HUDEP-2 (cell line): ENCODE results near the gene RAB19.
"Not testable (repeated sequence)": the region's sequence is repeated elsewhere in the genome, so short reads cannot be mapped to it uniquely, and the experiment has no call there.

Source experiments
- DNase-seq, 76 experiments: peaks; one replicate each; lab custom pipeline; 2025; ENCODE audit not compliant: unreplicated experiment in 76 of 76; lab: John Stamatoyannopoulos, UW

RAB19 gene

DNA sequence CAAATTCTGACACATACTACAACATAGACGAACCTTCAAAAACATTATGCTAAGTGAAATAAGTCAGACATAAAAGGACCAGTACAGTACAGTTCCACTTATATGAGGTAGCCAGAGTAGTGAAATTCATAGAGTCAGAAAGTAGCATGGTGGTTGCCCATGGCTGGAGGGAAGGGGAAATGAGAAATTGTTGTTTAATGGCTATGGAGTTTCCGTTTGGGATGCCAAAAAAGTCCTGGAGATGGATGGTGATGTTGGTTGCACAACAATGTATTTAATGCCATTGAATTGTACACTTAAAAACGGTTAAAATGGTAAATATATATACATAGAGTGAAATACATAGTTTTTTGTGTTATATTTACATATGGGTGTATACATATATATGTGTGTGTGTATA is 3.5 kb upstream of the RAB19 start:
- no peak for DNase-seq

DNA sequence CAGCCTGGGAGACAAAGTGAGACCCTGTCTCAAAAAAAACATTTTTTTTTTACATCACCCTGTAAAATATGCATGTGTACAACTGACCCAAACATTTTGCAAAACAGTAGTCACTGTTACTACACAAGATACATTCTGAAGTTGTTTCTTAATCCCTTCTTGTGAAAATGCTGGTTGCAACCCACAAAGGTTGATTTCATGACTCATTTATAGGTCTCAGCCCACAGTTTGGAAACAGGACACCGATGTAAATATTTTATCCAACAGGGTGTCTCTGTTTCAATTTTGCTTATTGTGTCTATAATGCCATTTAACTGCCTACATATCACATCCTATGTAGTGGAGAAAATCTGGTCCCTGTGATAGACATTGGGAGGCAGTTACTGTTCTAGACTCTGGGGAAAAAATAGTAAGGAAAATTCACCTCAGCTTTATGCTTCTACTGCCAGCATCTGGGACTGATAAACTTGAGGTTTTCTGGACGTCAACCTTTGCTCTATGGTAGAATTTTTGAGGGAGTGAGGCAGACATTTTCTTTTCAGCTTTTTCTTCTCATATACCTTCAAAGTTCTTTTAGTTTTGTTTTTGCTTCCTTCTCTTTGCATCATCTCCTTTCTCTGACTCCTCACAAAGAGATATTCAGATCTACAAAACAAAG is 1.6 kb upstream of the RAB19 start:
- DNase-seq, result no peak

DNA sequence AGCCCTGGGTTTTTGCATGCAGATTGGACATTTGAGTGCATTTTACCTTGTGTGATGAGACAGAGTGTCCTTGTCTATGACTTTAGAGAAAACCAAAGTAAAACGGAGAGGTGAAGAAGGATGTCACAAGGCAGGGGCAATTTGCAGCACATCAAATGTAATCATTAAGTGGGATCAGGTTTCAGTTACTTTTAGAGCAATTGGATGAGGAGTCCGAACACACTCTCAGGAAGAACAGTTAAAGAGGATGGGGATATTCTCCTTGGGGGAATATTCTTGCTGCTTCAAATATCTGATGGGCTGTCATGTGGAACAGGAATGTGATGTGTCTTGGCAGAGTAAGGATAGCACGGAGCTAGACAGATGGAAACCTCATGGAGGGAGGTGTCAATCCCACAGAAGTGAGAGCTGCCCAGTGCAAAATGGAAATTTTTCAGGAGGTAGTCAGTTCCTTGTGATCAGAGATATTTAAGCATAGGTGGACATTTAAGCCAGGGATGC is 757 bp downstream of the RAB19 start:
- no peak for DNase-seq

- no peak for DNase-seq
Measured at GRCh38 chr7:140415361-140415760, 11.5 kb downstream of the RAB19 start.

DNA sequence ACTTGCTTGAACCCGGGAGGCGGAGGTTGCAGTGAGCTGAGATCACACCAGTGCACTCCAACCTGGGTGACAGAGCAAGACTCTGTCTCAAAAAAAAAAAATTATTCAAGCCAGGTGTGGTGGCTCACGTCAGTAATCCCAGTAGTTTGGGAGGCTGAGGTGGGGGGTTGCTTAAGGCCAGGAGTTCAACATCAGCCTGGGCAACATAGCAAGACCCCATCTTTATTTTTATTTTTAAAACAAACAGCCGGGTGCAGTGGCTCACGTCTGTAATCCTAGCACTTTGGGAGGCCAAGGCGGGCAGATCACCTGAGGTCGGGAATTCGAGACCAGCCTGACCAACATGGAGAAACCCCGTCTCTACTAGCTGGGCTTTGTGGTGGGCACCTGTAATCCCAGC is 12.0 kb downstream of the RAB19 start:
- not testable (repeated sequence) for DNase-seq

DNA sequence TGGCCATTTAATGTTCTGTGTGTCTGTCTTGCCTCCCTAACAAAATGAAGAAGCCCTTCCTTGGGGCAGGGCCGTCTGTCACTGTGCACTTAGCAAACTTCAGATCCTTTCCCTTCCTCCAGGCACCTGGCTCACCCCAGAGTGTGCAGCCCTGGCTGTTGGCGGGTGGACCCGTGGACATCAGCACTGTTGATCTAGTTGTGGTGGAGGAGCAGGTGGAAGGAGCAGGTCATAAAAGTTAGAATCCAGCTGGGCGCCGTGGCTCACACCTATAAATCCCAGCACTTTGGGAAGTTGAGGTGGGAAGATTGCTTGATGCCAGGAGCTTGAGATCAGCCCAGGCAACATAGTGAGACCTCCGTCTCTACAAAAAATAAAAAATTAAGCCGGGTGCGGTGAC is 12.7 kb downstream of the RAB19 start:
- no peak for DNase-seq

DNA sequence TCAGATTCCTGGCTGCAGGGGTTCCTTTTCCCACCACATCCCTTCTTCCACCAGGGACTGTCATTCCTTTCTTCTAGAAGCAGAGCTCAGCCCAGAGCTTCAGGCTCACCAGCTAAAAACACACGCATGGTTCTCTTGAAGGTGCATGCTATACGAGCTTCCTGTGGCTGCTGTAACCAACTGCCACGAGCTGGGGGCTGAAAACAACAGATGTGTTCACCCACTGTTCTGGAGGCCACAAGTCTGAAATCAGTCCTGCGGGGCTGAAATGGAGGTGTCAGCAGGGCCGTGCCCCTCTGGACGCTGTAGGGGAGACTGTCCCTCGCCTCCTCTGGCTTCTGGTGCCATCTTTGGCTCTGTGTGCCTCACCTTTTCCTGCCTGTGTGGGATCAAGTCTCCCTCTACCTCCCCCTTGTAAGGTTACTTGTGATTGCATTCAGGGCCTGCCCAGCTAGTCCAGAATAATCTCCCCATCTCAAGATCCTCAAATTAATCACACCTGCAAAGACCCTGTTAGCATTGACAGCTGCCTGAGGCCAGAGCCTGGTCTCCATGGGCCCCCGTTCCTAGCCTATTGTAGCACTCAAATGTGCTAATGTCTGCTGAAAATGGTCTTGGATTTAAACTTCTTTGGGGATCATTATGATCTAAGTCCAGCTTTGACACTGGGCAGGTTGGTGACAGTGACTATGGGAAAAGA is 13.7 kb downstream of the RAB19 start:
- no peak for DNase-seq

DNA sequence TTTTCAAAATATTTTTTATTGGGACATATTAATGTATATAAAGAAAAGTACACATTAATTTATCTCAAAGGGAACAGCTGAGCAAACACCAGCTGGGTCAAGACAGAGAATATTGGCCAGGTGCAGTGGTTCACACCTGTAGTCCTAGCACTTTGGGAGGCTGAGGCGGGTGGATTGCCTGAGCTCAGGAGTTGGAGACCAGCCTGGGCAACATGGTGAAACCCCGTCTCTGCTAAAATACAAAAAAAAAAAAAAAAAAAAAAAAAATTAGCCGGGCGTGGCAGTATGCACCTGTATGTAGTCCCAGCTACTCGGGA is 14.3 kb downstream of the RAB19 start:
- not testable (repeated sequence) for DNase-seq

DNA sequence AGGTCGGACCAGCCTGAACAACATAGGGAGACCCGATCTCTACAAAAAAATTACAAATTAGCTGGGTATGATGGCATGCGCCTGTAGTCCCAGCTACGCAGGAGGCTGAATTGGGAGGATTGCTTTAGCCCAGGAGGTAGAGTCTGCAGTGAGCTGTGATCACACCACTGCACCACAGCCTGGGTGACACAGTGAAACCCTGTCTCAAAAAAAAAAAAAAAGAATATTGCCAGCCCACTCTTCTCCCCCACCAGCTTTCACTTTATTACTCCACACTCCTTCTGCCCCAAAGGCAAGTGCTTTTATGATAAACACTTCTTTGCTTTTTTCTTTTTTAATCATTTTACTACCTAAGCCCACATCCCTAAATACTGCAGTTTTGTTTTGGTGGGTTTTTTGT is 14.8 kb downstream of the RAB19 start:
- no peak for DNase-seq

GRCh38 chr7:140421521-140421920 is 17.7 kb downstream of the RAB19 start:
- DNase-seq, result no peak

- DNase-seq, result no peak
Measured at GRCh38 chr7:140423501-140423900, 19.6 kb downstream of the RAB19 start.

- no peak for DNase-seq
Measured at GRCh38 chr7:140425718-140426117, 21.9 kb downstream of the RAB19 start.

DNA sequence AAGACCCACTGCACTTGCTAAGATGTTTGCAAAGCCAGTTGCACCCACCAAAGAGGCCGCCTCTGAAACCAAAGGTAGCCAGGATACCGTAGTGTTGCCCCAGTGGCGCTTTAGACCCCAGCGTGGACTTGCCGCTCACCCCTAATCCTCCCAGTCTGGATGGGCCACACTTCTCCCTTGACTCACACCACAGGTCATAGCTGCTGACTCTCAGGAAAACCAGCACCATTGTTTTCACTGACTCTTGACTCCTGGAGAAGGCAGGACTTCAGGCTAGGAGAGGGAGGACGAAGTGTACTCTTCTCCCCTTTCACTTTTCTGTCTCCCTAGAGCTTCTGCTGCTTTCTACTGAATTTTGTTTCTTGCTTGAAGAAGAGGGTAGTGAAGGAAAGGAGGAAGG is 22.3 kb downstream of the RAB19 start:
- DNase-seq, result no peak

GRCh38 chr7:140433396-140433795 is 29.5 kb downstream of the RAB19 start:
- DNase-seq, result no peak

DNA sequence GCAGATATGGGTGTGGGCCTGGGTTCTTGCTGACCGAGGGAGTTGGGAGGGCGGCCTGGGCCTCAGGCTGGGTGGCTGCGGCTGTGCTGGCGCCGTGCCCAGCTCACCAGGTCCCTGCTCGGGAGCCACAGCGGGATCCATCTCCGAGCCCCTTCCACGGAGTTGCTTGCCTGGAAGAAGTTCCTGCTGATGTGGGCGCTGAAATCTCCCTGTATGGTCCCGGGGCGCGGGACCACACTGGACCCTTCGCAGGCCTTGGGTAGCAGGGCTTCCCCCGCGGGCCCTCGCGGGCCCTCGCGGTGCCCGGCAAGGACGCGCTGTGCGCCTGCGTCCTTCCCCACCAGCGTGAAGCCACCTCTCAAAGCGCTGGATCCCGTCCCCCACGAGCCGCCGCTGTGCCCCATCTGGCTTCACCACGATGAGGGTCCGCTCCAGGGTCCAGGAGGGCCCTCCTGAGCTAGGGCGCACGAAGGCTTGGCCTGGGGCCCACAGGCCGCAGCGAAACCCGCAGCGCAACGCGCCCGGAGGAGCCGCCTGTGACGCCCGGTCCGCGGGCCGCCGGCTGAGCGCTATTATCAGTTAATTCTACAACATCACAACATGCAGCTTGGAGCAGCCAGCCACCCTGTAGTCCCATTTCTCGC is 31.5 kb downstream of the RAB19 start:
- peak in 1 of 76 experiments; percentile 9 for DNase-seq

GRCh38 chr7:140439359-140439758 is 35.5 kb downstream of the RAB19 start:
- no peak for DNase-seq

GRCh38 chr7:140440593-140440992 is 36.7 kb downstream of the RAB19 start:
- DNase-seq, result no peak

- no peak for DNase-seq
Measured at GRCh38 chr7:140441519-140441918, 37.7 kb downstream of the RAB19 start.

GRCh38 chr7:140446467-140446866 is 42.6 kb downstream of the RAB19 start:
- DNase-seq, result no peak

DNA sequence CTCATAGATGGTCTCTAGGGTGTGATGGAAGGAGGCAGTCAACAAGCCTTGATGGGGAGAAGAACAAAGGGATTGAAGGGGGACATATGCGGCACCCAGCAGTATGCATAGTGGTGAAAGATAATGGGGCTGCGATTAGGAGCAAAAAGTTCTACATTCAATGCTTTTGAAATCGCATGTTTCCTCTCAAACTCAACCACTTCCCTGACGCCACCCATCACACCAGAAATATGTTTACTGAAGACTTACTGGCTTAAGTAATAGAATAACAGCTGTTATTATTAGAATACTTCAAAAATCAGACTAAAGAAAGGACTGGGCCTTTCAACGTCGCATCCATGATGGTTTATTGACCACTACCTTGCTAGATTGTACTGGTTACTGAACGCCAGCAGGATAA is 44.0 kb downstream of the RAB19 start:
- DNase-seq, result no peak

DNA sequence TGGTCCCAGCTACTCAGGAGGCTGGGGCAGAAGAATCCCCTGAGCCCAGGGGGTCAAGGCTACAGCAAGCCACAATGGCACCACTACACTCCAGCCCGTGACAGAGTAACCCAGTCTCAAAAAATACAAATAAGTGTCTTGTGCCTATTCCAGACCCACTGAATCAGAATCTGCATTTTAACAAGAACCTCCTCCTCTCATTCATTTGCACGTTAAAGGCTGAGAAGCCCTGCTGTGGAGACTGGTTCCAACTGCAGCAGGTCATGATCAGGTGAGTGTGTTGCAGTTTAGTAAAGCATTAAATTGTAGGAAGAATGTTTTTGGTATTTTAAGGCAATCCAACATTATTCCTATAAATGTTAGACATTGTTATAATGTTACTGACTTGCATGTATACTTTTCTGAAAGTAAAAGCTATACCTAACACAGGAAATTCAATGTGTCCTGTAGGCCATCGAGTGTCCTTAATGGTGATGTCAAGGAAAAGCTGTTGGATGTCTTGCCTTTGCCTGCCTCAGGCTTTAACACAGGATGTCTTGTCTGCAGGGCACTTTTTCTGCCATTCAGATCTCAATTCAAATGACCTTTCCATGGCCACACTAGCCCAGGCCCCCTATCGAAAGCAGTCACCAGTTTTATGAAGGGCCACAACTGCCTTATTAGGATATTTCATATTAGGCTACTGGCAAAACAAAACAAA is 45.1 kb downstream of the RAB19 start:
- no peak for DNase-seq
